ENCODE data around the gene CCDC127. TPM values are rescaled to one million over a fixed set of nuclear protein-coding genes. Genes with fewer than 3 reads are reported as not detected.

CCDC127 gene
- total and polyA plus RNA-seq, 2 of the 4 experiments (the other 2 are of a cell fraction) = 3.2 to 3.9 TPM

GRCh38 chr5:184471-184870, 33.5 kb downstream of the CCDC127 start:
- Histone ChIP-seq H3K27ac (ENCODE audit: insufficient read depth, low read length) (no peak overlapping the region), H3K4ac (ENCODE audit: low read depth, low read length) (no peak overlapping the region), H3K4me2 (ENCODE audit: low read depth, low read length) (no peak overlapping the region), H4K20me1 (ENCODE audit: insufficient read depth, low read length) (peaks cover 2% of the 10 kb centered on the region; the same call in 1 of the 2 replicates), H3K9ac (ENCODE audit: low read depth, low read length) (no peak overlapping the region), H3K27me3 (ENCODE audit: control insufficient read depth, insufficient read depth, low read length) (peaks cover 3% of the 10 kb centered on the region; the same call in 1 of the 2 replicates), H3K9me1 (ENCODE audit: insufficient read depth, low read length) (peaks cover 5% of the 10 kb centered on the region; the same call in 1 of the 2 replicates), H4K5ac (ENCODE audit: low read depth, low read length) (no peak overlapping the region), H2BK15ac (ENCODE audit: low read depth, low read length) (no peak overlapping the region), H2BK5ac (ENCODE audit: low read depth, low read length, poor library complexity, severe bottlenecking) (no peak overlapping the region), H3K79me1 (ENCODE audit: low read depth in 1 of 2, low read length in 2 of 2) (no peaks in the 10 kb centered on the region), H3K4me3 (ENCODE audit: insufficient read depth, low read depth, low read length) (no peak overlapping the region), H3K56ac (ENCODE audit: extremely low read depth, insufficient read depth, low read length) (no peak overlapping the region), H2AK9ac (replicated peaks; ENCODE audit: low read depth, low read length, poor library complexity) (no peak overlapping the region), H3K4me1 (ENCODE audit: control insufficient read depth, insufficient read depth, low read length) (no peaks in the 10 kb centered on the region), H4K8ac (ENCODE audit: low read depth in 2 of 2, low read length in 2 of 2) (no peak overlapping the region), H2BK120ac (ENCODE audit: low read depth, low read length) (no peak overlapping the region), H3K9me3 (ENCODE audit: control insufficient read depth, insufficient read depth, low read length) (no peaks in the 10 kb centered on the region), H3K23ac (ENCODE audit: low read depth, low read length) (no peak overlapping the region), H3K14ac (replicated peaks; ENCODE audit: low read depth, low read length) (no peak overlapping the region), H3K36me3 (ENCODE audit: control insufficient read depth, insufficient read depth, low read length) (no peaks in the 10 kb centered on the region), H2AFZ (replicated peaks; ENCODE audit: low read length, poor library complexity) (no peak overlapping the region), H4K91ac (ENCODE audit: insufficient read depth, low read depth, low read length) (no peak overlapping the region), H2AK5ac (ENCODE audit: low read depth, low read length) (no peak overlapping the region), H2BK20ac (ENCODE audit: low read depth, low read length) (no peak overlapping the region), H3K18ac (ENCODE audit: low read depth, low read length) (no peak overlapping the region)
- dilution Hi-C loops (cut with HindIII; ENCODE audit: low sequenced_read_pairs, unreplicated experiment) (no loop called here), in situ Hi-C loops (cut with MboI; ENCODE audit: low sequenced_read_pairs) (no loop called here), intact Hi-C loops (cut with micrococcal nuclease) (no loop called here)
- BruUV-seq (replicated peaks) = no TSS peak
- ChIA-PET CTCF (no interaction called here), POLR2A (ENCODE audit: unreplicated experiment) (no interaction called here)
- ATAC-seq (ENCODE audit: low read depth) (no peak), DNase-seq (no peak)
- TF ChIP-seq BHLHE40 (IDR thresholded peaks at IDR 0.05; ENCODE audit: low read depth, low read length) (no peak), POLR2A (IDR thresholded peaks at IDR 0.05; ENCODE audit: low read depth, low read length) (no peak), MAZ (IDR thresholded peaks at IDR 0.05; ENCODE audit: borderline replicate concordance, low read depth, low read length) (no peak), MXI1 (IDR thresholded peaks at IDR 0.05; ENCODE audit: borderline replicate concordance, low read depth, low read length) (no peak), CEBPB (IDR thresholded peaks at IDR 0.05; ENCODE audit: low read depth, low read length) (no peak), NFE2L2 (IDR thresholded peaks at IDR 0.05; ENCODE audit: low read depth, low read length) (no peak), MAFK (IDR thresholded peaks at IDR 0.05; ENCODE audit: low read depth, low read length) (no peak), ELK1 (IDR thresholded peaks at IDR 0.05; ENCODE audit: borderline replicate concordance, low read depth, low read length) (no peak), RFX5 (IDR thresholded peaks at IDR 0.05; ENCODE audit: low read depth, low read length) (no peak), FOS (IDR thresholded peaks at IDR 0.05; ENCODE audit: low read depth, low read length) (no peak), SMC3 (IDR thresholded peaks at IDR 0.05; ENCODE audit: low read depth, low read length) (no peak), RCOR1 (IDR thresholded peaks at IDR 0.05; ENCODE audit: insufficient replicate concordance, low read length) (no peak), CHD1 (IDR thresholded peaks at IDR 0.05; ENCODE audit: low read depth, low read length) (no peak), RAD21 (IDR thresholded peaks at IDR 0.05; ENCODE audit: low read length) (no peak)
- TF ChIP-seq, protein P1, sequence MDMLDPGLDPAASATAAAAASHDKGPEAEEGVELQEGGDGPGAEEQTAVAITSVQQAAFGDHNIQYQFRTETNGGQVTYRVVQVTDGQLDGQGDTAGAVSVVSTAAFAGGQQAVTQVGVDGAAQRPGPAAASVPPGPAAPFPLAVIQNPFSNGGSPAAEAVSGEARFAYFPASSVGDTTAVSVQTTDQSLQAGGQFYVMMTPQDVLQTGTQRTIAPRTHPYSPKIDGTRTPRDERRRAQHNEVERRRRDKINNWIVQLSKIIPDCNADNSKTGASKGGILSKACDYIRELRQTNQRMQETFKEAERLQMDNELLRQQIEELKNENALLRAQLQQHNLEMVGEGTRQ (IDR thresholded peaks at IDR 0.05; ENCODE audit: low read depth, low read length) = no peak
- TF ChIP-seq, protein P2, sequence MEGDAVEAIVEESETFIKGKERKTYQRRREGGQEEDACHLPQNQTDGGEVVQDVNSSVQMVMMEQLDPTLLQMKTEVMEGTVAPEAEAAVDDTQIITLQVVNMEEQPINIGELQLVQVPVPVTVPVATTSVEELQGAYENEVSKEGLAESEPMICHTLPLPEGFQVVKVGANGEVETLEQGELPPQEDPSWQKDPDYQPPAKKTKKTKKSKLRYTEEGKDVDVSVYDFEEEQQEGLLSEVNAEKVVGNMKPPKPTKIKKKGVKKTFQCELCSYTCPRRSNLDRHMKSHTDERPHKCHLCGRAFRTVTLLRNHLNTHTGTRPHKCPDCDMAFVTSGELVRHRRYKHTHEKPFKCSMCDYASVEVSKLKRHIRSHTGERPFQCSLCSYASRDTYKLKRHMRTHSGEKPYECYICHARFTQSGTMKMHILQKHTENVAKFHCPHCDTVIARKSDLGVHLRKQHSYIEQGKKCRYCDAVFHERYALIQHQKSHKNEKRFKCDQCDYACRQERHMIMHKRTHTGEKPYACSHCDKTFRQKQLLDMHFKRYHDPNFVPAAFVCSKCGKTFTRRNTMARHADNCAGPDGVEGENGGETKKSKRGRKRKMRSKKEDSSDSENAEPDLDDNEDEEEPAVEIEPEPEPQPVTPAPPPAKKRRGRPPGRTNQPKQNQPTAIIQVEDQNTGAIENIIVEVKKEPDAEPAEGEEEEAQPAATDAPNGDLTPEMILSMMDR (conservative IDR thresholded peaks at IDR 0.05; ENCODE audit: low read depth, low read length) = no peak
- no CpG with 5 or more reads among the region's 7 CpGs for whole genome bisulfite sequencing, 2 experiments (ENCODE audit: extremely low coverage in 2 of 2, insufficient read length in 1 of 2)
